Measurements from ENCODE around the gene FGGY.

FGGY gene

GRCh38 chr1:59418363-59419144 is 121.7 kb downstream of the FGGY start:
- TF ChIP-seq, protein P1, sequence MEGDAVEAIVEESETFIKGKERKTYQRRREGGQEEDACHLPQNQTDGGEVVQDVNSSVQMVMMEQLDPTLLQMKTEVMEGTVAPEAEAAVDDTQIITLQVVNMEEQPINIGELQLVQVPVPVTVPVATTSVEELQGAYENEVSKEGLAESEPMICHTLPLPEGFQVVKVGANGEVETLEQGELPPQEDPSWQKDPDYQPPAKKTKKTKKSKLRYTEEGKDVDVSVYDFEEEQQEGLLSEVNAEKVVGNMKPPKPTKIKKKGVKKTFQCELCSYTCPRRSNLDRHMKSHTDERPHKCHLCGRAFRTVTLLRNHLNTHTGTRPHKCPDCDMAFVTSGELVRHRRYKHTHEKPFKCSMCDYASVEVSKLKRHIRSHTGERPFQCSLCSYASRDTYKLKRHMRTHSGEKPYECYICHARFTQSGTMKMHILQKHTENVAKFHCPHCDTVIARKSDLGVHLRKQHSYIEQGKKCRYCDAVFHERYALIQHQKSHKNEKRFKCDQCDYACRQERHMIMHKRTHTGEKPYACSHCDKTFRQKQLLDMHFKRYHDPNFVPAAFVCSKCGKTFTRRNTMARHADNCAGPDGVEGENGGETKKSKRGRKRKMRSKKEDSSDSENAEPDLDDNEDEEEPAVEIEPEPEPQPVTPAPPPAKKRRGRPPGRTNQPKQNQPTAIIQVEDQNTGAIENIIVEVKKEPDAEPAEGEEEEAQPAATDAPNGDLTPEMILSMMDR (conservative IDR thresholded peaks at IDR 0.05; ENCODE audit: low read depth, low read length), result no peak

GRCh38 chr1:59419361-59420140 is 122.7 kb downstream of the FGGY start:
- DNase-seq (ENCODE audit: low read depth), result no peak
- TF ChIP-seq, protein P1 (conservative IDR thresholded peaks at IDR 0.05; ENCODE audit: low read depth, low read length), result no peak
- no peak overlapping the region for H3K4me3 ChIP-seq (ENCODE audit: low read length)

More at GRCh38 chr1:59418363-59419144, 121.7 kb downstream of the FGGY start:
- DNase-seq (ENCODE audit: low read depth), result no peak
- no peak overlapping the region for H3K4me3 ChIP-seq (ENCODE audit: low read length)

GRCh38 chr1:59421232-59421920 is 124.5 kb downstream of the FGGY start:
- no peak overlapping the region for H3K4me3 ChIP-seq (ENCODE audit: low read length)
- TF ChIP-seq, protein P1 (conservative IDR thresholded peaks at IDR 0.05; ENCODE audit: low read depth, low read length), result no peak
- no peak for DNase-seq (ENCODE audit: low read depth)

GRCh38 chr1:59422921-59423575 is 126.2 kb downstream of the FGGY start:
- DNase-seq (ENCODE audit: low read depth), result peak; percentile 28
- TF ChIP-seq, protein P1 (conservative IDR thresholded peaks at IDR 0.05; ENCODE audit: low read depth, low read length), result no peak
- H3K4me3 ChIP-seq (ENCODE audit: low read length), result no peak overlapping the region

DNA sequence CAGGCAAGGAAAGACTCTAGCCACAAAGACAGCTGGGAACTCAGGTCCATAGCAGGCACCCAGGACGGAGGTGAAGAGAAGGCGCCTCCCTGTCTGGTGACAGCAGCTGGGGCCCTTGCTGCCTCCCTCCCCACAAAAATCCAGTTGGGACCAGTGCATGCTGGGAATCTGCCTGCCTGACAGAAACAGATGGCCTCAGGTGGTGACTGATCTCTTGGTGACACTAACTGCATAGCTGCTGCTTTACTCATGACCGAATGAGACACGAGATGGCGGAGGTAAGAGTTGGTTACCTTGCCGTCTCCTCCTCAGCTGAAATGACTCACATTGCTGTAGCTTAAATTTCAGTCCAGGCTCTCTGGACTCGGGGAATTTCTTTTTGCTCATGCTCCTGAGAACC is 130.3 kb downstream of the FGGY start:
- H3K4me3 ChIP-seq (ENCODE audit: low read length), result no peak overlapping the region
- TF ChIP-seq, protein P1 (conservative IDR thresholded peaks at IDR 0.05; ENCODE audit: low read depth, low read length), result no peak
- no peak for DNase-seq (ENCODE audit: low read depth)

DNA sequence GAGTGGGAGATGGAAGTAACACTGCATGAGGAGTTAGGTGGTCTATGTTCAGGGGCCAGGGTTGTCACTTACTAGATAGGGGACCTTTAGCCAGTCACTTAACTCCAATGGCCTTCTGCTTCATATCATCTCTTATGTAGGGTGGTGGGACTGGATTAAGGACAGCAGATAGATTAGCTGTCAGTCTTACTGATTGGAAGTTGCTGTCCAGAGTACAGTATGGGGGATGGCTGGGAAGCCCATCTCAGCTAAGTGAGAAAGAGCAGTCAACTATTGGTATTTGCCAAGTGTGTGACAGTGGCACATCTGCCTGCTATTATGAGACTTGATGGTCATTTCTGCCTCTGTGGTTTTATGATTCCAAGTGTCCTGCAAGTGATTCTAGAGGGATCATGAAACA is 130.9 kb downstream of the FGGY start:
- no peak for DNase-seq (ENCODE audit: low read depth)
- H3K4me3 ChIP-seq (ENCODE audit: low read length), result no peak overlapping the region
- TF ChIP-seq, protein P1 (conservative IDR thresholded peaks at IDR 0.05; ENCODE audit: low read depth, low read length), result no peak

Measured in retinal pigment epithelial cell (primary cell).